ENCODE data around the gene CNTN4.
"Not testable (repeated sequence)": the region's sequence is repeated elsewhere in the genome, so short reads cannot be mapped to it uniquely, and the experiment has no call there.

Gene CNTN4

GRCh38 chr3:2516762-2517441, 418.2 kb downstream of the CNTN4 start:
- H3K4me3 ChIP-seq (ENCODE audit: low read length) = no peak overlapping the region
- no peak for TF ChIP-seq ZNF274 (IDR thresholded peaks at IDR 0.05; ENCODE audit: low read depth, low read length)

DNA sequence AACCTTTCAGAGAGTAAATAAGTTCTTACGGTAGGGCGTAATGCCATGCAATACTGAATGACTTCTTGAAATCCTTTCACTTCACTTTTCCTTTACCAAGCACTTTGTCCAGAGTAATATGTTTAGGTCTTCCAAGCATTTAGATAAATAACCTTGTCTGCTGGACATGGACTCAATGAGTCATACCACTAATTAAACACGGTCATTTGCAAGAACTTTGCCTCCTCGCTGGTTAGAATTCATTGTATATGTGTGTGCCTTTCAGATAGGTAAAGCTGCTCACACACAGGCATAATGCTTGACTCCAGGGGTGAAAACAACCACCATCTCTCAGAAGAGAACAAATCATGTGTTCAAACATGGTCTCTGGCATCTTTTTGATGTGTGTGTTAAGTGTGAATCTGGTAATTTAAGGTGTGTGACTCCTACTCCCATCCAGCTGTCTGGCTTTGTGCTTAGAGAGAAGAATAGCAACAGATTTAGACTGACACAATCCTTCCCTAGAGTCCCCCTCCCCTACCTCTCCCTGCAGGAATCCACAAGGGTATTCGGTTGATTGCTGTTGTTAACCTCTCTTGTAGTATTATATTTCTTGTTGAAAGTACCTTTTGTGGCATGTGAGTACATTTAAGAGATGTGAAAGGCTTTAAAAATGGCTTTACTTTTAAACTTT, 419.0 kb downstream of the CNTN4 start:
- no peak for TF ChIP-seq ZNF274 (IDR thresholded peaks at IDR 0.05; ENCODE audit: low read depth, low read length)
- H3K4me3 ChIP-seq (ENCODE audit: low read length) = no peak overlapping the region

- no peak overlapping the region for H3K4me3 ChIP-seq (ENCODE audit: low read length)
- no peak for TF ChIP-seq ZNF274 (IDR thresholded peaks at IDR 0.05; ENCODE audit: low read depth, low read length)
Measured at GRCh38 chr3:2523281-2523836, 424.7 kb downstream of the CNTN4 start.

DNA sequence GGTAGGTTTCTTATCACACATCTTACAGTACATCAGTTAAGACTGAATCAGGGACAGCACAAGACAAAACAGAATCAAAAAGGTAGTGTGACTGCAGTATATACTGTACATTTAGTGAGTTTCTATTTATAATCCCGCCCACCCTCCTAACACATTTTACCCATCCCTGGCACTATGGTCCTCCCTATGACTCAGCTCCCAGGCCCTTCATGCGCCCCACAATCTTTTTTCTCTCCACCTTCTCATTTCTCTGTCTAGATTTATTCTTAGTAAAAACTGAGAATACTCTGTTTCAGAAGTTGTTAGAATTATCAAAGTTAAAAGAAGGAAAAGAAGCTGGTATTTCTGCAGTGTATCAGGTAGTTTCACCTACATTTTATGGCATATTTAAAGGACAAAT, 427.3 kb downstream of the CNTN4 start:
- TF ChIP-seq ZNF274 (IDR thresholded peaks at IDR 0.05; ENCODE audit: low read depth, low read length) = no peak
- H3K4me3 ChIP-seq (ENCODE audit: low read length) = no peak overlapping the region

DNA sequence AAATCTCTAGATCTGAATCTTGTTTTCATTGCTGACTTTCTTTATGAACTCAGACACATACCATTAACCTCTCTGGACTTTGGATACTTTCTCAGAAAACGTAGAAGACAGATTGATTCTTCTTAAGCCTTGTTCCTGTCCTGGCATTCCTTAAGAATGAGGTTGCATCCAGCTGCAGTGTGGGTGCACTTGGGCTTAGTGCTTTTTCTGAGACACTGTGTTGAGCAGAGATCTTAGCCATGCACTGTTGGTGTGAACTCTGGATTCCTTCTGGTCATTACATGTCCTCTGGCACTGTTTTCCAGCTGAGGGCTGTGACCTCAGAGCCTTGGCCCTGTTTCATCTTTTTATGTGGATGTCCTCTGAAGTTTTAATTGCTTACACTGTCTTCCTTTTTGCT, 428.3 kb downstream of the CNTN4 start:
- H3K4me3 ChIP-seq (ENCODE audit: low read length) = no peak overlapping the region
- no peak for TF ChIP-seq ZNF274 (IDR thresholded peaks at IDR 0.05; ENCODE audit: low read depth, low read length)

DNA sequence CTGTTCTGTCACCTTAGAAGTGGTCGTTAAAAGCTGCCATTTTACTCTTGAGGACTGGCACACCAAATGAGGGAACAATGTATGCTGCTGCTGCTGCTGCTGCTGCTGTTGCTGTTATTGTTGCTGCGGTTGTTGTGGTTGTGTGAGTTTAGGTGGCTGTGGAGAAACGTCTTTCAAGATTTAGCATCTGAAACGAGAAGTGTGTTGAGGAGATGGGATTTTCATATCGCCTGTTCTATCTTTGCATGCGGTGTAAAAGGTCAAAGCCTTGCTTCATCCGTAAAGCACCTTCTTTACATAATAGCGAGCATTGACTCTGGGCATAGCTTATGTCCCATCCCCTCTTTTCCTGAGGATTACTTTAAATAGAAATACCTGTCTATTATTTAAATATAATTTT, 428.7 kb downstream of the CNTN4 start:
- not testable (repeated sequence) for H3K4me3 ChIP-seq (ENCODE audit: low read length)

DNA sequence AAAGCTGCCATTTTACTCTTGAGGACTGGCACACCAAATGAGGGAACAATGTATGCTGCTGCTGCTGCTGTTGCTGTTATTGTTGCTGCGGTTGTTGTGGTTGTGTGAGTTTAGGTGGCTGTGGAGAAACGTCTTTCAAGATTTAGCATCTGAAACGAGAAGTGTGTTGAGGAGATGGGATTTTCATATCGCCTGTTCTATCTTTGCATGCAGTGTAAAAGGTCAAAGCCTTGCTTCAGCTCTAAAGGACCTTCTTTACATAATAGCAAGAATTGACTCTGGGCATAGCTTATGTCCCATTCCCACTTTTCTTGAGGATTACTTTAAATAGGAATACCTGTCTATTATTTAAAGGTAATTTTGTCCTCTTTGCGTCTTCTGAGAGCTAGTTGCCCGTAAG, 436.1 kb downstream of the CNTN4 start:
- H3K4me3 ChIP-seq (ENCODE audit: low read length) = not testable (repeated sequence)

DNA sequence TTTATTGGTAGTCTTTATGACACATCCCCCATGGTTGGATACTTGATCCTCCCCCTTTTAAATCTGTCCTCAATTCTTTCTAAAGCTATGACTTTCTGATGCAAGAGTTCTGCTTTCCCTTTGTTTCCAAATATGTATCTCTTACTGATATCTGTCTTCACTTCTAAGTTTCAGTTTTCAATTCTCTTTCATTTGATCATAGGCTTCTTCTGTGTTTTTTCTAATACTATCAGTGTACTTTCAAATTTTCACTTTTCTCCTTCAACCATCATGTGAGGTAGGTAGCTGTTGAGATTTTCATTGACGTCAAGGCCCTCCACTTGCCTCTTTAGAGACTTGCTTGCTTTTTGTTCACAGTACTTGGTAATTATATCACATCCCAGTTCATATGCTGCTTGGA, 436.5 kb downstream of the CNTN4 start:
- no peak for TF ChIP-seq ZNF274 (IDR thresholded peaks at IDR 0.05; ENCODE audit: low read depth, low read length)
- no peak overlapping the region for H3K4me3 ChIP-seq (ENCODE audit: low read length)

DNA sequence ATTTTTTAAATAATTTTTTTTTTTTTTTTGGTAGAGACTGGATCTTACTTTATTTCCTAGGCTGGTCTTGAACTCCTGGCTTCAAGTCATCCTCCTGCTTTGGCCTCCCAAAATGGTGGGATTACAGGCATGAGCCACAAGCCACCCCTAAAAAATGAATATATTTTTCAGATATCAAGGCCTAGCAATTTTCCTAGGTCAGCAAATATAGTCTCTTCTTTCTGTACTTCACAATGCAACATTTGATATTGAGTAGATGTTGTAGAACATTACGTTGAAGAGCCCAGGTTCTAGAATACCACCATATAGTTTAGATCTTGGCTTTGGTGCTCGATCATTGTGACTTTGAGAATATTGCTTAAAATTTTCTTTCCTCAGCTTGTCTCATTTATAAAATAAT, 437.9 kb downstream of the CNTN4 start:
- no peak for TF ChIP-seq ZNF274 (IDR thresholded peaks at IDR 0.05; ENCODE audit: low read depth, low read length)
- H3K4me3 ChIP-seq (ENCODE audit: low read length) = no peak overlapping the region

DNA sequence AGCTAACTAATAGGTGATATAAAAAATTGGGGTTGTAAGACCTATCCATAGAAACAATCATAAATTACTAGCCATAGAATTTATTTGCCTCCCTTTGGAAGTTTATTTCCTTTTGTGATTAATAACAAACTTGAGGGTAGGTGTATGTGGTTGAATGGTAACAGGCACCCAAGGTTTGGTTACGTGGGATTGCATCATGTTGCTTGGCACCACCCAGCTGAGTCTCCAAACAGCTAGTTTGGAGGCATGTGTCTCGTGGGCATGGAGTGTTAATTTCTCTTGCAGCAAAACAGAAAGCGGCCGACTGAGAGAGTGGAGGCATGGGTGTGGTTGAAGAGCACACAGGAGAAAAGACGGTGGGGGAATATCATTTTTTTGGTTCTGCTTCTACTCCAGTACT, 441.4 kb downstream of the CNTN4 start:
- H3K4me3 ChIP-seq (ENCODE audit: low read length) = no peak overlapping the region
- TF ChIP-seq ZNF274 (IDR thresholded peaks at IDR 0.05; ENCODE audit: low read depth, low read length) = no peak

DNA sequence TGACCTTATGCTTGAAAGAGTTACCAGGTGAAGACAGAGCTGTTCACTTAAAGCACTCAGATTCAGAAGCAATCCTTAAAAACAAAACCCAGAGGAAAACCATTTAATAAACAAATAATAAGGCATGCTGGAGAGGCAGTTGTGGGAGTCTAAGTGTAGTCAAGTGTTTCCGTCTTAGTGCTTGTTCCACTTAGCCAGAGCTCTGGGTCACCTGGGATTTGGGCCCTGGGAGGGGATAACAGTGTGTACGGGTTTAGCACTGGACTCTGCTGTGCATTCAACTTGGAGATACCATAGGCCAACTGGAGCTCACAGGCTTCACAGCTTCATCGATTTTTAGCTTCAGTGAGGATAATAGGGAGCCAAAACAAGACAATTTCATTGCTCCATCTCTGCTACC, 444.6 kb downstream of the CNTN4 start:
- H3K4me3 ChIP-seq (ENCODE audit: low read length) = no peak overlapping the region
- no peak for TF ChIP-seq ZNF274 (IDR thresholded peaks at IDR 0.05; ENCODE audit: low read depth, low read length)

GRCh38 chr3:2544212-2544611, 445.5 kb downstream of the CNTN4 start:
- no peak for TF ChIP-seq ZNF274 (IDR thresholded peaks at IDR 0.05; ENCODE audit: low read depth, low read length)
- H3K4me3 ChIP-seq (ENCODE audit: low read length) = no peak overlapping the region

DNA sequence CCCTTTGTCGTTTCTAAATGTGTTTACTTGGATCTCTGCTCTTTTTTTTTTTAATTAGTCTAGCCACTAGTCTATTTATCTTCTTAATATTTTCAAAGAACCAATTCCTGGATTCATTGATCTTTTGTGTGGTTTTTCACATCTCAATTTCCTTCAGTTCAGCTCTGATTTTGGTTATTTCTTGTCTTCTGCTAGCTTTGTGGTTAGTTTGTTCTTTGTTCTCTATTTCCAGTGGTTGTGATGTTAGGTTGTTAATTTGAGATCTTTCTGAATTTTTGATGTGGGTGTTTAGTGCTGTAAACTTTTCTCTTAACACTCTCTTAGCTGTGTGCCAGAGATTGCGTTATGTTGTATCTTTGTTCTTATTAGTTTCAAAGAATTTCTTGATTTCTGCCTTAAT, 446.1 kb downstream of the CNTN4 start:
- no peak for TF ChIP-seq ZNF274 (IDR thresholded peaks at IDR 0.05; ENCODE audit: low read depth, low read length)

GRCh38 chr3:2547049-2547448, 448.4 kb downstream of the CNTN4 start:
- no peak for TF ChIP-seq ZNF274 (IDR thresholded peaks at IDR 0.05; ENCODE audit: low read depth, low read length)

More for the DNA sequence above, 446.1 kb downstream of the CNTN4 start:
- no peak overlapping the region for H3K4me3 ChIP-seq (ENCODE audit: low read length)

GRCh38 chr3:2554656-2555055, 456.0 kb downstream of the CNTN4 start:
- TF ChIP-seq ZNF274 (IDR thresholded peaks at IDR 0.05; ENCODE audit: low read depth, low read length) = no peak
- H3K4me3 ChIP-seq (ENCODE audit: low read length) = no peak overlapping the region

More at GRCh38 chr3:2547049-2547448, 448.4 kb downstream of the CNTN4 start:
- no peak overlapping the region for H3K4me3 ChIP-seq (ENCODE audit: low read length)

Measured in GM08714 (cell line).